GM13977 (cell line): Measurements from ENCODE around the gene KRT39.

Experiments used
- DNase-seq: peaks from one replicate; pipeline ENCODE4 v3.0.0; 2012; ENCODE audit warnings: low spot score
- CTCF ChIP-seq: IDR thresholded peaks from 2 replicates; pipeline ENCODE4 v1.5.1; 2012; ENCODE audit warnings: mild to moderate bottlenecking, control low read depth; ENCODE audit not compliant: insufficient read depth; ENCODE audit errors: extremely low read depth, missing control alignments
- in situ Hi-C: fragments of 300-500 bp; cut with MboI; formaldehyde crosslinking; loops from one replicate; pipeline ENCODE4 v1.12.0; 2022; ENCODE audit warnings: low sequenced_read_pairs, low pct_unique_long_range_greater_than_20kb, mixed read lengths, inconsistent platforms; ENCODE audit not compliant: unreplicated experiment

KRT39 gene

GRCh38 chr17:40956401-40957254 lies 10.1 kb downstream of the KRT39 start:
- no peak for DNase-seq

GRCh38 chr17:40953881-40954280 lies 12.9 kb downstream of the KRT39 start:
- no peak for DNase-seq
- in situ Hi-C loops = no loop called here
- TF ChIP-seq CTCF = no peak

More at GRCh38 chr17:40956401-40957254, 10.1 kb downstream of the KRT39 start:
- in situ Hi-C loops = no loop called here
- no peak for TF ChIP-seq CTCF

DNA sequence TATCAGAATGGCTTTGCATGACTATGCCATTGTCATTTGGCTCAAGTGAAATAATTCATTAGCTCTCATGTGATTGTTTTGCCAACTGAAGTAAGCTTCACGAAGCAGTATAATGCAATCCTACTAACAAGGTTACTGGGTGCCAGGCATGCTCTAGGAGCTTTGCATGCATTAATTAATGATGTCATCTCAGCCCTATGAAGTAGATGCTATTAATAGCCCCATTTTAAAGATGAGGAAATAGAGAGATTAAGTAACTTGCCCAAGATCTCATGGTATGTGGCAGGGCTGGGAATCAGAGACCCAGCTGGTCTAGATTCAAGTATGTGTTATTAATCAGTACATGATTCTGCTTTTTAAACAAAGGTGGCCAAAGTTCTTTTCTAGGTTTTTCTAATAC lies 14.1 kb downstream of the KRT39 start:
- in situ Hi-C loops = no loop called here
- no peak for TF ChIP-seq CTCF
- DNase-seq = no peak

DNA sequence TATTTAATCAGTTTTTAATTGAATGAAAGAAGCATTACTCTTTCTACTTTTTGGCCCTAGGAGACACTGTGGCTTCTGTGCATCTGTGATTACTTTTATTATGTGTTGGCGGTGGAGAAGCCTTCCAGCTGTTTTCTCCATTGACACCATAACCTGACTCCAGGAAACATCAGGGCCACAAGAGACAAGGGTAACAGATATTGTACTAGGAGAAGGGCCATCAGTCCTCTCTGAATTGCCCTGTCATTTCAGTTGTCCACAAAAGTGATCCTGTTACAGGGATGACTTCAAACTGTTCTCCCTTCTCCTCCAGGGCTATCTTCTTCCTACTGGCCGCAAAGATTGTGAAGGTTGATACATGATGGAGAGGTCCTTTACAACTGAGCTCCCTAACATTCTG lies 14.6 kb downstream of the KRT39 start:
- no peak for TF ChIP-seq CTCF
- in situ Hi-C loops = no loop called here
- no peak for DNase-seq

DNA sequence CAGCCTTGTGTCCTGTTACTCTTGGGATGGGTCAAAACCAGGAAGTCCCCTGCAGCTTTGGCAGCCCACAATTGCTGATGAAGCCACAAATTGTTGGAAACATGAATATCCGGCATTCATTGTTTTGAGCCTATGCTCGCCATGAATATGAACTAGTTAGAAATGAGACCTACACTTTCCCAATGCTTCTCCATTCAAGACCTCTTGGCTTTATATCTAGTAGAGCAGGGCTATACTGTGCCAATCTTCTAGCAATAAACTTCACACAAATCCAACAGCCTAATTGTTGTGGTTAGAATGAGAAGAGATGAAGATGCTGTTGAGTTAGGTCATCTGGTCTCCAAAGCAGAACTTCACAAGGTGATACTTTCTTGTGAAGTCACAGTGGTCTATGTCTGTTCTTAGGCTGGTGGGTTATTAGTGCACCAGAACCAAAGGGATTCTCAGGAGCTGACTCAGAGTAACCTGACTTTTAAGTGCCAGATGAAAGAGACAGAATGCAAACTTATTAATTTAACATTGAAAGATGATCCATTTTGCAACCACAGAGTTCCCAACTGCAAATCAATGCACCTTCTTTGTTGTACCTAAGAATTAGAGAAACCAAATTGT lies 15.6 kb downstream of the KRT39 start:
- no peak for DNase-seq
- in situ Hi-C loops = no loop called here
- TF ChIP-seq CTCF = no peak

DNA sequence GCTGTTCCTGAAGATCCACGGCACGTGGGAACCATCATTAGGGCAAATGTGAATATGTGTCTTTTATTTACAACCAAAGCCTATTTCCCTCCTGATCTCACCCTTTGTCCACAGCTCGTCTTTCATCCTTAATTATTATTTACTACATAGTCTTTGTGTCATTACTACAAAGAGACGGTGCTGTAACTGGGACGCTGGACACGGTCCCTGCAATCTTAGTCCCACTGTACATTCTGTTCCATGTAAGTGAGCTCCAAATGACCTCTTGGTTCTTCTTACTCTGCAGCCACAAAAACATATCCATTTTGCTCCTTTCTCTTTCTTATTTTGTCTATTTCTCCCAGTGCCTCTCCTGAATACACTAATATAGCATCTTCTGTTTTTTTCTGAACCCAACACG lies 16.6 kb downstream of the KRT39 start:
- no peak for TF ChIP-seq CTCF
- DNase-seq = no peak
- in situ Hi-C loops = no loop called here
